HEK293 (cell line): ENCODE measurements around the gene DDIT4.

Source experiments
- BCL11B ChIP-seq: fragments of 450-650 bp; formaldehyde crosslinking; IDR thresholded peaks from 2 replicates; pipeline ENCODE4 v1.5.1; 2016; ENCODE audit warnings: low read depth, missing biosample characterization, missing genetic modification characterization
- EGR2 ChIP-seq: fragments of 450-650 bp; formaldehyde crosslinking; IDR thresholded peaks from 2 replicates; pipeline ENCODE4 v1.5.1; 2016; ENCODE audit warnings: low read depth, missing biosample characterization, missing genetic modification characterization
- GLI2 ChIP-seq: fragments of 450-650 bp; formaldehyde crosslinking; IDR thresholded peaks from 2 replicates; pipeline ENCODE4; 2017; ENCODE audit warnings: missing biosample characterization, missing genetic modification characterization, low read depth, borderline replicate concordance
- HOXC10 ChIP-seq: sonication (generic); formaldehyde crosslinking; IDR thresholded peaks from 2 replicates; pipeline ENCODE4 v1.8.1; 2023; ENCODE audit warnings: mild to moderate bottlenecking, missing genetic modification reagents
- KLF10 ChIP-seq: fragments of 450-650 bp; IDR thresholded peaks from 2 replicates; pipeline ENCODE4 v1.5.1; 2018; ENCODE audit warnings: missing biosample characterization, mild to moderate bottlenecking, missing genetic modification characterization
- MZF1 ChIP-seq: fragments of 450-650 bp; formaldehyde crosslinking; IDR thresholded peaks from 2 replicates; pipeline ENCODE4 v1.5.1; 2017; ENCODE audit warnings: missing biosample characterization, missing genetic modification characterization, borderline replicate concordance
- PATZ1 ChIP-seq: fragments of 450-650 bp; formaldehyde crosslinking; IDR thresholded peaks from 2 replicates; pipeline ENCODE4 v1.5.1; 2016; ENCODE audit warnings: missing biosample characterization, missing genetic modification characterization
- PBX3 ChIP-seq: sonication (generic); formaldehyde crosslinking; IDR thresholded peaks from 2 replicates; pipeline ENCODE4 v1.8.1; 2022; ENCODE audit warnings: mild to moderate bottlenecking, moderate library complexity, missing genetic modification reagents
- SP3 ChIP-seq: fragments of 450-650 bp; formaldehyde crosslinking; IDR thresholded peaks from 2 replicates; pipeline ENCODE4 v1.5.1; 2016; ENCODE audit warnings: missing biosample characterization, missing genetic modification characterization
- TRIM28 ChIP-seq: IDR thresholded peaks from 2 replicates; pipeline ENCODE4 v1.6.1; 2011; ENCODE audit warnings: low read length, control low read depth, borderline replicate concordance
- ZBTB21 ChIP-seq: fragments of 450-650 bp; formaldehyde crosslinking; IDR thresholded peaks from 2 replicates; pipeline ENCODE4 v1.5.1; 2017; ENCODE audit warnings: missing biosample characterization, missing genetic modification characterization
- ZBTB49 ChIP-seq: fragments of 450-650 bp; formaldehyde crosslinking; IDR thresholded peaks from 2 replicates; pipeline ENCODE4 v1.5.1; 2016; ENCODE audit warnings: missing biosample characterization, missing genetic modification characterization, low read depth
- ZFHX2 ChIP-seq: fragments of 450-650 bp; formaldehyde crosslinking; conservative IDR thresholded peaks from 2 replicates; pipeline ENCODE4 v1.5.1; 2016; ENCODE audit warnings: missing biosample characterization, missing genetic modification characterization
- ZIC2 ChIP-seq: fragments of 450-650 bp; formaldehyde crosslinking; IDR thresholded peaks from 2 replicates; pipeline ENCODE4 v1.5.1; 2016; ENCODE audit warnings: missing biosample characterization, missing genetic modification characterization
- ZNF211 ChIP-seq: fragments of 450-650 bp; formaldehyde crosslinking; IDR thresholded peaks from 2 replicates; pipeline ENCODE4 v1.5.1; 2016; ENCODE audit warnings: low read depth, missing biosample characterization, missing genetic modification characterization
- ZNF26 ChIP-seq: fragments of 450-650 bp; formaldehyde crosslinking; IDR thresholded peaks from 2 replicates; pipeline ENCODE4 v1.5.1; 2016; ENCODE audit warnings: missing biosample characterization, missing genetic modification characterization
- ZNF311 ChIP-seq: fragments of 450-650 bp; formaldehyde crosslinking; IDR thresholded peaks from 2 replicates; pipeline ENCODE4 v1.5.1; 2017; ENCODE audit warnings: missing biosample characterization, missing genetic modification characterization, borderline replicate concordance
- ZNF324 ChIP-seq: fragments of 450-650 bp; formaldehyde crosslinking; IDR thresholded peaks from 2 replicates; pipeline ENCODE4 v1.5.1; 2016; ENCODE audit warnings: missing biosample characterization, missing genetic modification characterization
- ZNF394 ChIP-seq: fragments of 450-650 bp; formaldehyde crosslinking; IDR thresholded peaks from 2 replicates; pipeline ENCODE4 v1.5.1; 2016; ENCODE audit warnings: missing biosample characterization, missing genetic modification characterization, mild to moderate bottlenecking, moderate library complexity, borderline replicate concordance
- ZNF416 ChIP-seq: fragments of 450-650 bp; formaldehyde crosslinking; IDR thresholded peaks from 2 replicates; pipeline ENCODE4 v1.5.1; 2016; ENCODE audit warnings: missing biosample characterization, missing genetic modification characterization
- ZNF423 ChIP-seq: fragments of 450-650 bp; formaldehyde crosslinking; IDR thresholded peaks from 2 replicates; pipeline ENCODE4 v1.5.1; 2016; ENCODE audit warnings: missing biosample characterization, missing genetic modification characterization
- ZNF513 ChIP-seq: fragments of 450-650 bp; IDR thresholded peaks from 2 replicates; pipeline ENCODE4 v1.5.1; 2018; ENCODE audit warnings: missing biosample characterization, missing genetic modification characterization
- ZNF521 ChIP-seq: fragments of 450-650 bp; formaldehyde crosslinking; IDR thresholded peaks from 2 replicates; pipeline ENCODE4 v1.5.1; 2017; ENCODE audit warnings: missing biosample characterization, mild to moderate bottlenecking, missing genetic modification characterization
- ZNF530 ChIP-seq: fragments of 450-650 bp; formaldehyde crosslinking; IDR thresholded peaks from 2 replicates; pipeline ENCODE4 v1.5.1; 2016; ENCODE audit warnings: low read depth, missing biosample characterization, missing genetic modification characterization
- ZNF548 ChIP-seq: fragments of 450-650 bp; formaldehyde crosslinking; IDR thresholded peaks from 2 replicates; pipeline ENCODE4 v1.5.1; 2016; ENCODE audit warnings: missing biosample characterization, missing genetic modification characterization
- ZNF558 ChIP-seq: fragments of 450-650 bp; formaldehyde crosslinking; IDR thresholded peaks from 2 replicates; pipeline ENCODE4 v1.5.1; 2016; ENCODE audit warnings: missing biosample characterization, missing genetic modification characterization
- ZNF610 ChIP-seq: fragments of 450-650 bp; formaldehyde crosslinking; IDR thresholded peaks from 2 replicates; pipeline ENCODE4 v1.5.1; 2016; ENCODE audit warnings: missing biosample characterization, missing genetic modification characterization, borderline replicate concordance
- ZNF623 ChIP-seq: fragments of 450-650 bp; formaldehyde crosslinking; IDR thresholded peaks from 2 replicates; pipeline ENCODE4 v1.5.1; 2016; ENCODE audit warnings: missing biosample characterization, missing genetic modification characterization
- ZNF658 ChIP-seq: fragments of 450-650 bp; formaldehyde crosslinking; IDR thresholded peaks from 2 replicates; pipeline ENCODE4; 2016; ENCODE audit warnings: missing biosample characterization, missing genetic modification characterization
- ZNF677 ChIP-seq: fragments of 450-650 bp; IDR thresholded peaks from 2 replicates; pipeline ENCODE4 v1.5.0; 2018; ENCODE audit warnings: missing biosample characterization, mild to moderate bottlenecking, missing genetic modification characterization, moderate library complexity
- ZNF747 ChIP-seq: fragments of 450-650 bp; formaldehyde crosslinking; IDR thresholded peaks from 2 replicates; pipeline ENCODE4 v1.5.1; 2016; ENCODE audit warnings: missing biosample characterization, missing genetic modification characterization
- ZSCAN16 ChIP-seq: fragments of 450-650 bp; formaldehyde crosslinking; IDR thresholded peaks from 2 replicates; pipeline ENCODE4 v1.5.1; 2016; ENCODE audit warnings: missing biosample characterization, missing genetic modification characterization
- ZSCAN30 ChIP-seq: fragments of 450-650 bp; IDR thresholded peaks from 2 replicates; pipeline ENCODE4 v1.5.1; 2018; ENCODE audit warnings: missing biosample characterization, mild to moderate bottlenecking, missing genetic modification characterization, moderate library complexity

DDIT4 gene

GRCh38 chr10:72260239-72260975, 13.3 kb upstream of the DDIT4 start (continued):
- TF ChIP-seq BCL11B (tag by site-specific recombination) (no peak), ZNF623 (no peak; the same call in 1 of the 2 replicates), ZBTB21 (tag by site-specific recombination) (peak; percentile 43; the same call in 1 of the 2 replicates), PBX3 (CRISPR knock-in tag) (no peak), ZNF513 (no peak), EGR2 (tag by site-specific recombination) (peak; percentile 69), ZNF26 (tag by site-specific recombination) (no peak), ZFHX2 (tag by site-specific recombination) (no peak), ZNF211 (tag by site-specific recombination) (no peak), KLF10 (peak; percentile 72), ZNF610 (tag by site-specific recombination) (peak; percentile 61; the same call in 1 of the 2 replicates), ZNF324 (peak; percentile 87), TRIM28 (peak; percentile 48; the same call in 1 of the 2 replicates), ZNF423 (tag by site-specific recombination) (peak; percentile 78), ZNF521 (tag by site-specific recombination) (no peak), ZNF311 (no peak), ZNF548 (tag by site-specific recombination) (no peak), HOXC10 (CRISPR knock-in tag) (no peak), ZSCAN16 (no peak), ZNF394 (tag by site-specific recombination) (no peak), ZNF416 (tag by site-specific recombination) (no peak), ZNF747 (tag by site-specific recombination) (no peak), SP3 (tag by site-specific recombination) (peak; percentile 95), ZNF530 (no peak), GLI2 (tag by site-specific recombination) (no peak), ZBTB49 (tag by site-specific recombination) (no peak), ZNF558 (tag by site-specific recombination) (peak; percentile 42; the same call in 1 of the 2 replicates), ZNF677 (tag by site-specific recombination) (no peak), ZNF658 (no peak), ZSCAN30 (tag by site-specific recombination) (peak; percentile 78), ZIC2 (no peak), PATZ1 (tag by site-specific recombination) (no peak), MZF1 (tag by site-specific recombination) (no peak)
